HTERT RPE-1 (cell line): Measurements from ENCODE around the gene ARPC5L.

Experiments used
- in situ Hi-C: fragments of 300-500 bp; cut with MboI; formaldehyde crosslinking; loops from 4 replicates; pipeline ENCODE4 v1.14.3; 2020; ENCODE audit warnings: low sequenced_read_pairs

ARPC5L gene

GRCh38 chr9:124860582-124861341 lies 1.2 kb upstream of the ARPC5L start:
- in situ Hi-C loops = no loop called here

- in situ Hi-C loops = no loop called here
Measured at GRCh38 chr9:124863371-124863871, 1.5 kb downstream of the ARPC5L start.

- in situ Hi-C loops = no loop called here
Measured at GRCh38 chr9:124868511-124869465, 6.9 kb downstream of the ARPC5L start.

GRCh38 chr9:124869466-124869985 lies 7.6 kb downstream of the ARPC5L start:
- in situ Hi-C loops = no loop called here

GRCh38 chr9:124869986-124870560 lies 8.1 kb downstream of the ARPC5L start:
- in situ Hi-C loops = no loop called here

- in situ Hi-C loops = no loop called here
Measured at GRCh38 chr9:124870723-124871122, 8.8 kb downstream of the ARPC5L start.

GRCh38 chr9:124871156-124871561 lies 9.2 kb downstream of the ARPC5L start:
- in situ Hi-C loops = no loop called here

- in situ Hi-C loops = no loop called here
Measured at GRCh38 chr9:124873664-124874063, 11.7 kb downstream of the ARPC5L start.

- in situ Hi-C loops = no loop called here
Measured at GRCh38 chr9:124875501-124875900, 13.6 kb downstream of the ARPC5L start.

- in situ Hi-C loops = no loop called here
Measured at GRCh38 chr9:124877021-124877782, 15.3 kb downstream of the ARPC5L start.

- in situ Hi-C loops = no loop called here
Measured at GRCh38 chr9:124878021-124878420, 16.1 kb downstream of the ARPC5L start.

GRCh38 chr9:124878518-124878917 lies 16.6 kb downstream of the ARPC5L start:
- in situ Hi-C loops = no loop called here

GRCh38 chr9:124879226-124879625 lies 17.3 kb downstream of the ARPC5L start:
- in situ Hi-C loops = no loop called here

- in situ Hi-C loops = no loop called here
Measured at GRCh38 chr9:124880501-124880900, 18.6 kb downstream of the ARPC5L start.

GRCh38 chr9:124881138-124881743 lies 19.3 kb downstream of the ARPC5L start:
- in situ Hi-C loops = no loop called here

- in situ Hi-C loops = no loop called here
Measured at GRCh38 chr9:124882231-124882630, 20.3 kb downstream of the ARPC5L start.

- in situ Hi-C loops = no loop called here
Measured at GRCh38 chr9:124884376-124884775, 22.4 kb downstream of the ARPC5L start.

- in situ Hi-C loops = no loop called here
Measured at GRCh38 chr9:124885551-124885950, 23.6 kb downstream of the ARPC5L start.

- in situ Hi-C loops = no loop called here
Measured at GRCh38 chr9:124886461-124886860, 24.5 kb downstream of the ARPC5L start.
